ENCODE results near the gene EVL. TPM values are rescaled to one million over a fixed set of nuclear protein-coding genes. Genes with fewer than 3 reads are reported as not detected.

EVL gene
- total RNA-seq, 1 donor from 2014 or later: 98.9 TPM

GRCh38 chr14:100067481-100067880 is 2.3 kb downstream of the EVL start:
- H3K27ac Mint-ChIP-seq (ENCODE audit: unreplicated experiment): no peak overlapping the region
- H3K9me3 Mint-ChIP-seq (ENCODE audit: low read depth): no peaks in the 10 kb centered on the region
- H3K36me3 Mint-ChIP-seq (ENCODE audit: low read depth): no peaks in the 10 kb centered on the region
- TF ChIP-seq CTCF (IDR thresholded peaks at IDR 0.05): no peak
- peaks cover 40% of the 10 kb centered on the region for H3K4me1 Mint-ChIP-seq (ENCODE audit: low read depth)
- no peak overlapping the region for H3K4me3 Mint-ChIP-seq (ENCODE audit: unreplicated experiment)
- no peaks in the 10 kb centered on the region for H3K27me3 Mint-ChIP-seq (ENCODE audit: low read depth)
- DNase-seq (ENCODE audit: low spot score): no peak

- Mint-ChIP-seq H3K27me3 (ENCODE audit: low read depth) (no peaks in the 10 kb centered on the region), H3K36me3 (ENCODE audit: low read depth) (no peaks in the 10 kb centered on the region), H3K4me3 (ENCODE audit: unreplicated experiment) (no peak overlapping the region), H3K4me1 (ENCODE audit: low read depth) (peaks cover 48% of the 10 kb centered on the region), H3K9me3 (ENCODE audit: low read depth) (no peaks in the 10 kb centered on the region), H3K27ac (ENCODE audit: unreplicated experiment) (peak overlapping the region; percentile 53)
- no peak for TF ChIP-seq CTCF (IDR thresholded peaks at IDR 0.05)
- DNase-seq (ENCODE audit: low spot score): no peak
Measured at GRCh38 chr14:100067971-100068959, 3.0 kb downstream of the EVL start.

GRCh38 chr14:100069161-100069800 is 4.1 kb downstream of the EVL start:
- no peak for DNase-seq (ENCODE audit: low spot score)
- no peak for TF ChIP-seq CTCF (IDR thresholded peaks at IDR 0.05)
- H3K4me1 Mint-ChIP-seq (ENCODE audit: low read depth): peaks cover 52% of the 10 kb centered on the region
- H3K9me3 Mint-ChIP-seq (ENCODE audit: low read depth): no peaks in the 10 kb centered on the region
- H3K27me3 Mint-ChIP-seq (ENCODE audit: low read depth): no peaks in the 10 kb centered on the region
- H3K36me3 Mint-ChIP-seq (ENCODE audit: low read depth): no peaks in the 10 kb centered on the region
- H3K4me3 Mint-ChIP-seq (ENCODE audit: unreplicated experiment): no peak overlapping the region
- no peak overlapping the region for H3K27ac Mint-ChIP-seq (ENCODE audit: unreplicated experiment)

- Mint-ChIP-seq H3K4me1 (ENCODE audit: low read depth) (peaks cover 58% of the 10 kb centered on the region), H3K9me3 (ENCODE audit: low read depth) (no peaks in the 10 kb centered on the region), H3K27me3 (ENCODE audit: low read depth) (no peaks in the 10 kb centered on the region), H3K4me3 (ENCODE audit: unreplicated experiment) (no peak overlapping the region), H3K36me3 (ENCODE audit: low read depth) (no peaks in the 10 kb centered on the region), H3K27ac (ENCODE audit: unreplicated experiment) (no peak overlapping the region)
- no peak for DNase-seq (ENCODE audit: low spot score)
- no peak for TF ChIP-seq CTCF (IDR thresholded peaks at IDR 0.05)
Measured at GRCh38 chr14:100070310-100070709, 5.1 kb downstream of the EVL start.

- Mint-ChIP-seq H3K9me3 (ENCODE audit: low read depth) (no peaks in the 10 kb centered on the region), H3K4me1 (ENCODE audit: low read depth) (peaks cover 60% of the 10 kb centered on the region), H3K4me3 (ENCODE audit: unreplicated experiment) (no peak overlapping the region), H3K36me3 (ENCODE audit: low read depth) (no peaks in the 10 kb centered on the region), H3K27ac (ENCODE audit: unreplicated experiment) (no peak overlapping the region), H3K27me3 (ENCODE audit: low read depth) (no peaks in the 10 kb centered on the region)
- TF ChIP-seq CTCF (IDR thresholded peaks at IDR 0.05): no peak
- DNase-seq (ENCODE audit: low spot score): no peak
Measured at GRCh38 chr14:100071545-100071944, 6.3 kb downstream of the EVL start.

All from chondrocyte (in vitro differentiated cells).